HEK293 (cell line): Measurements from ENCODE around the gene YPEL1.

ENCODE experiments used
- BCL11B ChIP-seq: fragments of 450-650 bp; formaldehyde crosslinking; IDR thresholded peaks from 2 replicates; pipeline ENCODE4 v1.5.1; 2016; ENCODE audit warnings: low read depth, missing biosample characterization, missing genetic modification characterization
- SALL2 ChIP-seq: fragments of 450-650 bp; formaldehyde crosslinking; IDR thresholded peaks from 2 replicates; pipeline ENCODE4 v1.5.0; 2017; ENCODE audit warnings: missing biosample characterization, mild to moderate bottlenecking, missing genetic modification characterization, borderline replicate concordance
- ZBTB17 ChIP-seq: fragments of 450-650 bp; formaldehyde crosslinking; IDR thresholded peaks from 2 replicates; pipeline ENCODE4 v1.5.1; 2016; ENCODE audit warnings: missing biosample characterization, missing genetic modification characterization
- ZFP3 ChIP-seq: fragments of 450-650 bp; formaldehyde crosslinking; IDR thresholded peaks from 2 replicates; pipeline ENCODE4 v1.5.1; 2016; ENCODE audit warnings: low read depth, missing biosample characterization, missing genetic modification characterization
- ZNF138 ChIP-seq: fragments of 450-650 bp; formaldehyde crosslinking; IDR thresholded peaks from 2 replicates; pipeline ENCODE4 v1.5.1; 2016; ENCODE audit warnings: missing biosample characterization, missing genetic modification characterization, borderline replicate concordance
- ZNF529 ChIP-seq: fragments of 450-650 bp; formaldehyde crosslinking; IDR thresholded peaks from 2 replicates; pipeline ENCODE4 v1.5.1; 2017; ENCODE audit warnings: missing genetic modification characterization, missing biosample characterization; ENCODE audit not compliant: insufficient replicate concordance
- ZNF747 ChIP-seq: fragments of 450-650 bp; formaldehyde crosslinking; IDR thresholded peaks from 2 replicates; pipeline ENCODE4 v1.5.1; 2016; ENCODE audit warnings: missing biosample characterization, missing genetic modification characterization
- TF ChIP-seq, protein P1 (sequence below): fragments of 450-650 bp; formaldehyde crosslinking; IDR thresholded peaks from 2 replicates; pipeline ENCODE4 v1.5.1; 2016; ENCODE audit warnings: missing biosample characterization, missing genetic modification characterization
- TF ChIP-seq, protein P2 (sequence below): fragments of 450-650 bp; formaldehyde crosslinking; IDR thresholded peaks from 2 replicates; pipeline ENCODE4 v1.5.1; 2016; ENCODE audit warnings: missing biosample characterization, missing genetic modification characterization
- TF ChIP-seq, protein P3 (sequence below): fragments of 450-650 bp; formaldehyde crosslinking; IDR thresholded peaks from 2 replicates; pipeline ENCODE4 v1.5.1; 2016; ENCODE audit warnings: missing biosample characterization, missing genetic modification characterization
- TF ChIP-seq, protein P4 (sequence below): fragments of 450-650 bp; formaldehyde crosslinking; IDR thresholded peaks from 2 replicates; pipeline ENCODE4 v1.5.1; 2016; ENCODE audit warnings: missing biosample characterization, missing genetic modification characterization

DNA sequence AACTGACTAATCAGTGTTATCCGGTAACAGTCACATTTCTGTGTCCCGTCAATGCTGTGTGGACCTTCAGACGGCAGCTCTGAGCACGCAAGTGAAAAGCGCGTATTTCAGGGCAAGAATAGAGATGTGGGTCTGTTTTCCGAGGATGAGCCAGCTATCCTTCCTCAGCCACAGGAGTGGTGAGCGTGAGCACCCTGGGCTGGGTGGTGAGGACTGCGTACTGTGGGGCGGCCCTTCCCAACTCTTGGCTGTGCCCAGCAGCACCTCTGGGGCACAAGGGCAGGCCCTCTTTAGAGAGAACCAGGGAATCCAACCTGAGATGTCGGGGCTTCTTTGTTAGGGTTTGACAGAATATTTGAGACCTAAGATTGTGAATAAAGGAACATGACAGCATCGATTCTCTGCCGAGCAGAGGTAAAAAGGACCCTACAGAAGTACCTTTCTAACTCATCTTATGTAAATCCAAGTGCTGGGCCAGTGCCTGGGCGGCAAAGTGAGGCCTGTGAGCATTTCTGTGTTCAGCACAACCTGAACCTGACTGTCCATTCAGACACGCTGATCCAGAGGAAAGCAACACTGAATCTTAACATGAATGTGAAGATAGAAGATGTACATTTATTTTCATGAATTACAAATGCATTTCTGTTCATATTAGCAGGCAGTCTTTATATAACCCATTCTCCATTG, 26.5 kb upstream of the YPEL1 start:
- TF ChIP-seq SALL2 (tag by site-specific recombination) (no peak), ZNF529 (tag by site-specific recombination) (no peak), ZNF138 (tag by site-specific recombination) (no peak), BCL11B (tag by site-specific recombination) (no peak), ZBTB17 (no peak), ZFP3 (tag by site-specific recombination) (no peak), ZNF747 (no peak)
- TF ChIP-seq, protein P1, sequence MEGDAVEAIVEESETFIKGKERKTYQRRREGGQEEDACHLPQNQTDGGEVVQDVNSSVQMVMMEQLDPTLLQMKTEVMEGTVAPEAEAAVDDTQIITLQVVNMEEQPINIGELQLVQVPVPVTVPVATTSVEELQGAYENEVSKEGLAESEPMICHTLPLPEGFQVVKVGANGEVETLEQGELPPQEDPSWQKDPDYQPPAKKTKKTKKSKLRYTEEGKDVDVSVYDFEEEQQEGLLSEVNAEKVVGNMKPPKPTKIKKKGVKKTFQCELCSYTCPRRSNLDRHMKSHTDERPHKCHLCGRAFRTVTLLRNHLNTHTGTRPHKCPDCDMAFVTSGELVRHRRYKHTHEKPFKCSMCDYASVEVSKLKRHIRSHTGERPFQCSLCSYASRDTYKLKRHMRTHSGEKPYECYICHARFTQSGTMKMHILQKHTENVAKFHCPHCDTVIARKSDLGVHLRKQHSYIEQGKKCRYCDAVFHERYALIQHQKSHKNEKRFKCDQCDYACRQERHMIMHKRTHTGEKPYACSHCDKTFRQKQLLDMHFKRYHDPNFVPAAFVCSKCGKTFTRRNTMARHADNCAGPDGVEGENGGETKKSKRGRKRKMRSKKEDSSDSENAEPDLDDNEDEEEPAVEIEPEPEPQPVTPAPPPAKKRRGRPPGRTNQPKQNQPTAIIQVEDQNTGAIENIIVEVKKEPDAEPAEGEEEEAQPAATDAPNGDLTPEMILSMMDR (tag by site-specific recombination): no peak
- TF ChIP-seq, protein P2, sequence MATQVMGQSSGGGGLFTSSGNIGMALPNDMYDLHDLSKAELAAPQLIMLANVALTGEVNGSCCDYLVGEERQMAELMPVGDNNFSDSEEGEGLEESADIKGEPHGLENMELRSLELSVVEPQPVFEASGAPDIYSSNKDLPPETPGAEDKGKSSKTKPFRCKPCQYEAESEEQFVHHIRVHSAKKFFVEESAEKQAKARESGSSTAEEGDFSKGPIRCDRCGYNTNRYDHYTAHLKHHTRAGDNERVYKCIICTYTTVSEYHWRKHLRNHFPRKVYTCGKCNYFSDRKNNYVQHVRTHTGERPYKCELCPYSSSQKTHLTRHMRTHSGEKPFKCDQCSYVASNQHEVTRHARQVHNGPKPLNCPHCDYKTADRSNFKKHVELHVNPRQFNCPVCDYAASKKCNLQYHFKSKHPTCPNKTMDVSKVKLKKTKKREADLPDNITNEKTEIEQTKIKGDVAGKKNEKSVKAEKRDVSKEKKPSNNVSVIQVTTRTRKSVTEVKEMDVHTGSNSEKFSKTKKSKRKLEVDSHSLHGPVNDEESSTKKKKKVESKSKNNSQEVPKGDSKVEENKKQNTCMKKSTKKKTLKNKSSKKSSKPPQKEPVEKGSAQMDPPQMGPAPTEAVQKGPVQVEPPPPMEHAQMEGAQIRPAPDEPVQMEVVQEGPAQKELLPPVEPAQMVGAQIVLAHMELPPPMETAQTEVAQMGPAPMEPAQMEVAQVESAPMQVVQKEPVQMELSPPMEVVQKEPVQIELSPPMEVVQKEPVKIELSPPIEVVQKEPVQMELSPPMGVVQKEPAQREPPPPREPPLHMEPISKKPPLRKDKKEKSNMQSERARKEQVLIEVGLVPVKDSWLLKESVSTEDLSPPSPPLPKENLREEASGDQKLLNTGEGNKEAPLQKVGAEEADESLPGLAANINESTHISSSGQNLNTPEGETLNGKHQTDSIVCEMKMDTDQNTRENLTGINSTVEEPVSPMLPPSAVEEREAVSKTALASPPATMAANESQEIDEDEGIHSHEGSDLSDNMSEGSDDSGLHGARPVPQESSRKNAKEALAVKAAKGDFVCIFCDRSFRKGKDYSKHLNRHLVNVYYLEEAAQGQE: no peak
- TF ChIP-seq, protein P3, sequence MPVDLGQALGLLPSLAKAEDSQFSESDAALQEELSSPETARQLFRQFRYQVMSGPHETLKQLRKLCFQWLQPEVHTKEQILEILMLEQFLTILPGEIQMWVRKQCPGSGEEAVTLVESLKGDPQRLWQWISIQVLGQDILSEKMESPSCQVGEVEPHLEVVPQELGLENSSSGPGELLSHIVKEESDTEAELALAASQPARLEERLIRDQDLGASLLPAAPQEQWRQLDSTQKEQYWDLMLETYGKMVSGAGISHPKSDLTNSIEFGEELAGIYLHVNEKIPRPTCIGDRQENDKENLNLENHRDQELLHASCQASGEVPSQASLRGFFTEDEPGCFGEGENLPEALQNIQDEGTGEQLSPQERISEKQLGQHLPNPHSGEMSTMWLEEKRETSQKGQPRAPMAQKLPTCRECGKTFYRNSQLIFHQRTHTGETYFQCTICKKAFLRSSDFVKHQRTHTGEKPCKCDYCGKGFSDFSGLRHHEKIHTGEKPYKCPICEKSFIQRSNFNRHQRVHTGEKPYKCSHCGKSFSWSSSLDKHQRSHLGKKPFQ: no peak
- TF ChIP-seq, protein P4, sequence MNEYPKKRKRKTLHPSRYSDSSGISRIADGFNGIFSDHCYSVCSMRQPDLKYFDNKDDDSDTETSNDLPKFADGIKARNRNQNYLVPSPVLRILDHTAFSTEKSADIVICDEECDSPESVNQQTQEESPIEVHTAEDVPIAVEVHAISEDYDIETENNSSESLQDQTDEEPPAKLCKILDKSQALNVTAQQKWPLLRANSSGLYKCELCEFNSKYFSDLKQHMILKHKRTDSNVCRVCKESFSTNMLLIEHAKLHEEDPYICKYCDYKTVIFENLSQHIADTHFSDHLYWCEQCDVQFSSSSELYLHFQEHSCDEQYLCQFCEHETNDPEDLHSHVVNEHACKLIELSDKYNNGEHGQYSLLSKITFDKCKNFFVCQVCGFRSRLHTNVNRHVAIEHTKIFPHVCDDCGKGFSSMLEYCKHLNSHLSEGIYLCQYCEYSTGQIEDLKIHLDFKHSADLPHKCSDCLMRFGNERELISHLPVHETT (tag by site-specific recombination): no peak
